ENCODE results near the gene ALKBH7. TPM values are rescaled to one million over a fixed set of nuclear protein-coding genes. Genes with fewer than 3 reads are reported as not detected.

Gene ALKBH7
- total and polyA plus RNA-seq, 2 of the 13 experiments (the other 11 are each of a cell fraction or from before 2014, with no cell fraction given), result 29.6 to 45.9 TPM

GRCh38 chr19:6413721-6414643, 41.4 kb downstream of the ALKBH7 start:
- Histone ChIP-seq H2AFZ (ENCODE audit: low read length) (no peak overlapping the region), H3K4me3 (replicated peaks in 1 of 3; ENCODE audit: insufficient read depth in 1 of 3, low read depth in 2 of 3, low read length in 3 of 3) (no peak overlapping the region), H3K79me2 (ENCODE audit: insufficient read depth, low read length) (peaks cover 1% of the 10 kb centered on the region), H3K9me3 (ENCODE audit: low read length) (no peaks in the 10 kb centered on the region), H3K27me3 (ENCODE audit: control insufficient read depth in 1 of 2, insufficient read depth in 2 of 2, low read length in 2 of 2) (no peaks in the 10 kb centered on the region), H3K9ac (ENCODE audit: insufficient read depth, low read depth, low read length) (no peak overlapping the region), H3K36me3 (replicated peaks in 1 of 2; ENCODE audit: control insufficient read depth in 1 of 2, insufficient read depth in 2 of 2, low read length in 2 of 2) (peaks cover 25 to 52% of the 10 kb centered on the region in 2 experiments; a peak in 4 of 5 replicates), H3K4me1 (ENCODE audit: insufficient read depth, low read length) (no peaks in the 10 kb centered on the region), H4K20me1 (ENCODE audit: insufficient read depth, low read length) (peaks cover 13% of the 10 kb centered on the region; the same call in 1 of the 2 replicates), H3K27ac (ENCODE audit: extremely low read length, insufficient read depth, low read length) (no peak overlapping the region), H3K4me2 (ENCODE audit: low read depth, low read length) (no peak overlapping the region)
- DNase-seq (ENCODE audit: low spot score) (no peak), ATAC-seq (no peak), FAIRE-seq (no peak)
- POLR2A ChIA-PET, result no interaction called here
- in situ Hi-C loops (cut with HindIII; ENCODE audit: extremely low pct_ligation_motif_present, low pct_unique_long_range_greater_than_20kb), result no loop called here
- 96% methylated on average over 40 of the region's 42 CpGs for WGBS (ENCODE audit: low lambda C conversion rate)
- TF ChIP-seq GABPB1 (CRISPR knock-in tag; IDR thresholded peaks at IDR 0.05) (no peak), ZBTB33 (CRISPR knock-in tag; IDR thresholded peaks at IDR 0.05) (peak; percentile 92), RBM39 (IDR thresholded peaks at IDR 0.05; ENCODE audit: low read depth, low read length, poor library complexity, severe bottlenecking) (peak; percentile 14), SMARCE1 (IDR thresholded peaks at IDR 0.05; ENCODE audit: borderline replicate concordance) (no peak), ZNF24 (IDR thresholded peaks at IDR 0.05) (no peak), MXD4 (CRISPR knock-in tag; IDR thresholded peaks at IDR 0.05) (no peak), AGO2 (optimal IDR thresholded peaks at IDR 0.05; ENCODE audit: low read depth, low read length) (peak; percentile 44), CTCF (CRISPR knock-in tag; IDR thresholded peaks at IDR 0.05) (0 out of 2 replicates have a peak, but pooled peaks have one; percentile 11)
- BruUV-seq (replicated peaks), result TSS peak; percentile 49
- intact Hi-C loops (cut with micrococcal nuclease; ENCODE audit: unreplicated experiment), result no loop called here
- CTCF ChIA-PET (ENCODE audit: low intra/inter-chr PET ratio, low total read pairs), result no interaction called here
